ENCODE results near the gene NPEPPS. TPM values are rescaled to one million over a fixed set of nuclear protein-coding genes. Genes with fewer than 3 reads are reported as not detected.

NPEPPS gene
- total RNA-seq, 2 donors from 2014 or later: 82.8 to 125 TPM

- DNase-seq (ENCODE audit: low spot score): no peak
- intact Hi-C loops (cut with DNase I): loop anchor here in 1 of 2 donors (10.0 kb wide), 1 partner anchor 116 kb away; no protein-coding TSS in a partner anchor
Measured at GRCh38 chr17:47620503-47621245, 89.8 kb downstream of the NPEPPS start.

GRCh38 chr17:47621293-47622179, 90.6 kb downstream of the NPEPPS start:
- DNase-seq (ENCODE audit: low spot score): no peak

GRCh38 chr17:47622180-47622549, 91.3 kb downstream of the NPEPPS start:
- intact Hi-C loops (cut with DNase I): loop anchor here in 1 of 2 donors (10.0 kb wide), 1 partner anchor 117 kb away; no protein-coding TSS in a partner anchor
- no peak for DNase-seq (ENCODE audit: low spot score)

More at GRCh38 chr17:47621293-47622179, 90.6 kb downstream of the NPEPPS start:
- intact Hi-C loops (cut with DNase I): loop anchor here in 1 of 2 donors (10.0 kb wide), 1 partner anchor 117 kb away; no protein-coding TSS in a partner anchor

- intact Hi-C loops (cut with DNase I): loop anchor here in 1 of 2 donors (10.0 kb wide), 1 partner anchor 120 kb away; no protein-coding TSS in a partner anchor
- DNase-seq (ENCODE audit: low spot score): no peak
Measured at GRCh38 chr17:47624727-47625068, 93.8 kb downstream of the NPEPPS start.

- no peak for DNase-seq (ENCODE audit: low spot score)
- intact Hi-C loops (cut with DNase I): loop anchor here in 1 of 2 donors (10.0 kb wide), 1 partner anchor 123 kb away; no protein-coding TSS in a partner anchor
Measured at GRCh38 chr17:47628014-47628566, 97.2 kb downstream of the NPEPPS start.

GRCh38 chr17:47629826-47630225, 98.9 kb downstream of the NPEPPS start:
- DNase-seq (ENCODE audit: low spot score): no peak
- intact Hi-C loops (cut with DNase I): loop anchor here in 1 of 2 donors (10.0 kb wide), 1 partner anchor 125 kb away; no protein-coding TSS in a partner anchor

GRCh38 chr17:47630614-47631013, 99.7 kb downstream of the NPEPPS start:
- DNase-seq (ENCODE audit: low spot score): no peak
- intact Hi-C loops (cut with DNase I): no loop called here

- intact Hi-C loops (cut with DNase I): no loop called here
- no peak for DNase-seq (ENCODE audit: low spot score)
Measured at GRCh38 chr17:47632991-47633390, 102.1 kb downstream of the NPEPPS start.

GRCh38 chr17:47633996-47634395, 103.1 kb downstream of the NPEPPS start:
- intact Hi-C loops (cut with DNase I): no loop called here
- DNase-seq (ENCODE audit: low spot score): no peak

GRCh38 chr17:47634870-47635269, 104.0 kb downstream of the NPEPPS start:
- DNase-seq (ENCODE audit: low spot score): no peak
- intact Hi-C loops (cut with DNase I): no loop called here

- intact Hi-C loops (cut with DNase I): no loop called here
- no peak for DNase-seq (ENCODE audit: low spot score)
Measured at GRCh38 chr17:47635734-47636133, 104.8 kb downstream of the NPEPPS start.

GRCh38 chr17:47636273-47637030, 105.5 kb downstream of the NPEPPS start:
- intact Hi-C loops (cut with DNase I): no loop called here
- no peak for DNase-seq (ENCODE audit: low spot score)

GRCh38 chr17:47638903-47639302, 108.0 kb downstream of the NPEPPS start:
- no peak for DNase-seq (ENCODE audit: low spot score)
- intact Hi-C loops (cut with DNase I): no loop called here

GRCh38 chr17:47640076-47640475, 109.2 kb downstream of the NPEPPS start:
- intact Hi-C loops (cut with DNase I): no loop called here
- no peak for DNase-seq (ENCODE audit: low spot score)

GRCh38 chr17:47641202-47641601, 110.3 kb downstream of the NPEPPS start:
- DNase-seq (ENCODE audit: low spot score): no peak
- intact Hi-C loops (cut with DNase I): no loop called here

GRCh38 chr17:47643116-47643515, 112.2 kb downstream of the NPEPPS start:
- no peak for DNase-seq (ENCODE audit: low spot score)
- intact Hi-C loops (cut with DNase I): no loop called here

GRCh38 chr17:47644324-47644723, 113.4 kb downstream of the NPEPPS start:
- DNase-seq (ENCODE audit: low spot score): no peak
- intact Hi-C loops (cut with DNase I): no loop called here

GRCh38 chr17:47649153-47649971, 118.5 kb downstream of the NPEPPS start, which contains the start of gene KPNB1:
KPNB1 (plus strand) TSS chr17:47649919; CDS start chr17:47650245, 326 bp downstream.
- intact Hi-C loops (cut with DNase I): no loop called here
- DNase-seq (ENCODE audit: low spot score): peak; percentile 100

Measured in posterior vena cava (tissue), 2 donors.